Measurements from ENCODE around the gene ARHGAP23.

ARHGAP23 gene

GRCh38 chr17:38457577-38458371, 29.5 kb downstream of the ARHGAP23 start:
- Histone ChIP-seq H3K27me3 (replicated peaks; ENCODE audit: control insufficient read depth, insufficient read depth, low read length) (no peaks in the 10 kb centered on the region), H3K36me3 (ENCODE audit: control insufficient read depth, insufficient read depth, low read length, severe bottlenecking) (peaks cover 23% of the 10 kb centered on the region), H3K4me3 (ENCODE audit: low read length) (no peak overlapping the region), H3K4me1 (ENCODE audit: control insufficient read depth, insufficient read depth, low read length) (peaks cover 17% of the 10 kb centered on the region), H3K9me3 (ENCODE audit: control insufficient read depth, low read length) (no peaks in the 10 kb centered on the region), H3K9ac (ENCODE audit: low read length) (no peak overlapping the region)
- DNase-seq (ENCODE audit: low read depth): no peak

DNA sequence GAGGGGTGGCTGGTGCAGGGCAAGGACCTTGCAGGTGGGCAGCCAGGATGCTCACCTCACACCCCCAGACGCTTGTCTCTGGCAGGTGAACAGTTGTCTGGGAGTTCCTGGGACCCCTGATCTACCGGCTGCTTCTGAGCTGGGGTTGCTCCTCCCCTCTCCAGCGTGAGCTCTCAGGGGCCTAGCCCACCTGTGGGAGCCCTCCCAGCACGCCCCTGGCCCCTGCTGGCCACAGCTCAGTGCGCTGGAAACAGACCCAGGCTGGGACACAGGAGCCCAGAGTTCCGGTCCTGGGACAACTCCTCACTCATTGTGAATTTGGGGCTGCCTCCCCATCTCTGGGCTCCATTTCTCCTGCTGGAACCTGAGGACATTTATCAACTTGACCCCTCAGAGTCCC, 30.3 kb downstream of the ARHGAP23 start:
- no peaks in the 10 kb centered on the region for H3K9me3 ChIP-seq (ENCODE audit: control insufficient read depth, low read length)
- peaks cover 19% of the 10 kb centered on the region for H3K4me1 ChIP-seq (ENCODE audit: control insufficient read depth, insufficient read depth, low read length)
- H3K4me3 ChIP-seq (ENCODE audit: low read length): no peak overlapping the region
- H3K27me3 ChIP-seq (replicated peaks; ENCODE audit: control insufficient read depth, insufficient read depth, low read length): no peaks in the 10 kb centered on the region
- no peak for DNase-seq (ENCODE audit: low read depth)
- H3K36me3 ChIP-seq (ENCODE audit: control insufficient read depth, insufficient read depth, low read length, severe bottlenecking): peaks cover 27% of the 10 kb centered on the region
- no peak overlapping the region for H3K9ac ChIP-seq (ENCODE audit: low read length)

DNA sequence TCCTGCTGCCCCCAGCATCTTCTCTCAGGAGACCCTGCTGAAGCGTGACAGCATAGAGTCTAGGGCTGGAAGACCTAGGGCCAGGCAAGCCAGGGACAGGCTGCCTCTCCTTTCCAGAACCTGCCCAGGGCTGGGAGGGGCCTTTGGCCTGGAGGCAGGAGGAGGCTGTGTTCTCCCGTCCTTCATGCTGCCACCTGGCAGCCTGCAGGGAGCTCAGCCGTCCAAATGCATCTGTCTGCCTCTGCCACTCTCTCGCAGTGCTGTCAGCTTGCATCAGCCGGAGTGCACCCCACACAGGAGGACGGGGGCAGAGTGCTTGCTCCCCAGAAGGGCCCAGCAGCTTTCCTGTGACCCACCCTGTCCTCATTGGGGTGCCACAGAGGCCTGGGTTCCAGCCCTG, 31.3 kb downstream of the ARHGAP23 start:
- Histone ChIP-seq H3K9ac (ENCODE audit: low read length) (no peak overlapping the region), H3K27me3 (replicated peaks; ENCODE audit: control insufficient read depth, insufficient read depth, low read length) (no peaks in the 10 kb centered on the region), H3K9me3 (ENCODE audit: control insufficient read depth, low read length) (no peaks in the 10 kb centered on the region), H3K4me1 (ENCODE audit: control insufficient read depth, insufficient read depth, low read length) (peaks cover 23% of the 10 kb centered on the region), H3K4me3 (ENCODE audit: low read length) (no peak overlapping the region), H3K36me3 (ENCODE audit: control insufficient read depth, insufficient read depth, low read length, severe bottlenecking) (peaks cover 27% of the 10 kb centered on the region)
- DNase-seq (ENCODE audit: low read depth): no peak

DNA sequence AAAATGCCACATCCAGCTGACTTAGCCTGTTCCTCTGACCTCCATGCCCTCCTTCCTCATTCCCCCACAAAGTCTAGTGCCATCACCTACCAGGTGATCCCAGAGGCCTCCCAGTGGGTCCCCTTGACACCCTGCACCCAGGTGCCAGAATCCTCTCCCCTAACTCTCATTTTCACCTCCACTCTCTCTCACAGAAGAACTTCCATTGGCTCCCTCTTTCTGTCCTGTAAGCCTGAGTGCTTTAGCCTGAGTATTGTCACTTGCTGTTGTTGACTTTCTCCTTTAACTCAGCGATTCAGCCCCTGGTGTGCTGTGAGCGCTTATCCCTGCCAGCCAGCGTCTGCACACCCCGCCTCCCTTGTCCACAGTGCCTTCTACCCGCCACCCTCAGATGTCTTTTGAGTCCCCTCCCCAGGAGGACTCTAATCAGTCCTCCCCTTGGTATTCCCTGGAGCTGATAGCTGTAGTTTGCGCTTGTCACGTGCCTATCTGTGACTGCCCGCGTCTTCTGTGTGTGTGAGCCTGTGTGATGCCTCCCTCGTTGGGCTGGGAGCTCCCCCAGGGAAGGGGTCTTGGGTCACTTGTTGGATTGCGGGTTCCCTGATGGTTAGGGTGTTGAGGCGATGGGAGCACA, 31.9 kb downstream of the ARHGAP23 start:
- no peak for DNase-seq (ENCODE audit: low read depth)
- peaks cover 18% of the 10 kb centered on the region for H3K4me1 ChIP-seq (ENCODE audit: control insufficient read depth, insufficient read depth, low read length)
- no peak overlapping the region for H3K4me3 ChIP-seq (ENCODE audit: low read length)
- H3K27me3 ChIP-seq (replicated peaks; ENCODE audit: control insufficient read depth, insufficient read depth, low read length): no peaks in the 10 kb centered on the region
- no peak overlapping the region for H3K9ac ChIP-seq (ENCODE audit: low read length)
- H3K36me3 ChIP-seq (ENCODE audit: control insufficient read depth, insufficient read depth, low read length, severe bottlenecking): peaks cover 27% of the 10 kb centered on the region
- H3K9me3 ChIP-seq (ENCODE audit: control insufficient read depth, low read length): no peaks in the 10 kb centered on the region

DNA sequence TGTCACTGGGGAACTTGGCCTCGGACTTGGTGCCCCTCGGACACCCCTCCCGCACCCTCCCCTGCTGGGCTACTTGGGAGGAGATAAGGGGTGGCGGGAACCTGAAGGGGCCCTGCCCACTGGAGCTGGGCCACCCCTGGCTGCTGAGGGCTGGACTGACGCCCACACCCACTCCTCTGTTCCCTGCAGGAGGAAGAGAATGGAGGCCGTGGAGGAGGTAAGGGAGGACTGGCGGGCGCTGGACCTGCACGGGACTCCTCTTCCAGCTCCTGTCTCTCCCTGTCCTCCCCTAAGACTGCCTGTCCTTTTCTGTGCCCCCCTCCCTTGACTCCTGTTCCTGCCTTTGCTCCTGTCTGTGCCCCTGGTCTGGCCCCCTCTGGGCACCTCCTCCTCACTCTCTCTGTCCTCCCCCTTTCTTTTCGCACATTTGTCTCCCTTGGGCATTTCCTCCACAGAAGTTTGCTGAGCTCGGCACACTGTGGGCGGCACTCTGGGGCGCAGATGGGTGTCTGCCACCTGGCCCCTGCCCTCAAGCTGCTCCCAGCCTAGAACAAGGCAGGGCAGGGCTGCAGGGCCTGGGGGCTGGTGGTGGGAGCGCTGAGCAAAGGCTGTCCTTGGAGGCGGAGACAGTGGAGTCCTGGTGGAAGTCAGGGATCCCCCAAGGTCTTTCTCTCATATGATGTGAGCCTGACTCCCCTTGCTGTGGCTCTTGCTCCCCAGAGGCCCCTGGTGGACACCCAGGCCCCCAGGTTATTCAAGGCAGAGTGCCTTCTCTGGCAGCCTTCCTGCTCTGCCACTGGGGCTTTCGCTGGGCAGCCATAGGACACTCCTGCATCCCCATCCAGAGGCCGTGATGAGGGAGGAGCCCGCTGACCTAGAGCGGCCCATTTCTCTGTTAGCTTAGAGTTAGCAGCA, 32.7 kb downstream of the ARHGAP23 start:
- H3K36me3 ChIP-seq (ENCODE audit: control insufficient read depth, insufficient read depth, low read length, severe bottlenecking): peaks cover 27% of the 10 kb centered on the region
- H3K9me3 ChIP-seq (ENCODE audit: control insufficient read depth, low read length): no peaks in the 10 kb centered on the region
- H3K4me3 ChIP-seq (ENCODE audit: low read length): no peak overlapping the region
- peaks cover 24% of the 10 kb centered on the region for H3K4me1 ChIP-seq (ENCODE audit: control insufficient read depth, insufficient read depth, low read length)
- no peak for DNase-seq (ENCODE audit: low read depth)
- H3K27me3 ChIP-seq (replicated peaks; ENCODE audit: control insufficient read depth, insufficient read depth, low read length): no peaks in the 10 kb centered on the region
- H3K9ac ChIP-seq (ENCODE audit: low read length): no peak overlapping the region

GRCh38 chr17:38461683-38462082, 33.4 kb downstream of the ARHGAP23 start:
- no peaks in the 10 kb centered on the region for H3K27me3 ChIP-seq (replicated peaks; ENCODE audit: control insufficient read depth, insufficient read depth, low read length)
- no peak overlapping the region for H3K9ac ChIP-seq (ENCODE audit: low read length)
- no peak overlapping the region for H3K4me3 ChIP-seq (ENCODE audit: low read length)
- no peak for DNase-seq (ENCODE audit: low read depth)
- no peaks in the 10 kb centered on the region for H3K9me3 ChIP-seq (ENCODE audit: control insufficient read depth, low read length)
- peaks cover 28% of the 10 kb centered on the region for H3K4me1 ChIP-seq (ENCODE audit: control insufficient read depth, insufficient read depth, low read length)
- H3K36me3 ChIP-seq (ENCODE audit: control insufficient read depth, insufficient read depth, low read length, severe bottlenecking): peaks cover 28% of the 10 kb centered on the region

GRCh38 chr17:38463451-38463858, 35.2 kb downstream of the ARHGAP23 start:
- no peak for DNase-seq (ENCODE audit: low read depth)
- Histone ChIP-seq H3K4me1 (ENCODE audit: control insufficient read depth, insufficient read depth, low read length) (peaks cover 28% of the 10 kb centered on the region), H3K27me3 (replicated peaks; ENCODE audit: control insufficient read depth, insufficient read depth, low read length) (no peaks in the 10 kb centered on the region), H3K9me3 (ENCODE audit: control insufficient read depth, low read length) (no peaks in the 10 kb centered on the region), H3K4me3 (ENCODE audit: low read length) (no peak overlapping the region), H3K36me3 (ENCODE audit: control insufficient read depth, insufficient read depth, low read length, severe bottlenecking) (peaks cover 38% of the 10 kb centered on the region), H3K9ac (ENCODE audit: low read length) (no peak overlapping the region)

DNA sequence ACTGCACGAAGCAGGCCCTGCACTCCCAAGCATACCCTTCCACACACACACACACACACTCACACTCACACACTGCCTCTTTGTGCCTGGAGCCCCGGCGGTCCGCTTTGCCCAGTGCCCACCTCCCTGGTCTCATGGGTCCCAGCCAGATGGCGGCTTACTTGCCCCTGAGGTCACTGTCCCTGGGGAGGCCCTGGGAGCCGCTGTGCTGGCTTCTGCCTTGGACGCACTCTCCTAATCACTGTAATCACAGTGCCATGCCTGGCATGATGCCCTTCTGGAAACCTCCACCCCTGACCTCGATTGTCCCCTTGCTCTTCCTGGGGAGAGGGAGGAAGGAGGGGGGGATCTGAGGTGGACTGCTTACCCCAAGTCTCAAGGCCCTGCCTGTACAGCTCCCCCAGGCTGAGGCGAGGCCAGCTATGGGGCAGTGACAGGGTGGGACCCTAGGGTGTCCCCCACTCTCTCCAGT, 36.0 kb downstream of the ARHGAP23 start:
- peak; percentile 68 for DNase-seq (ENCODE audit: low read depth)
- Histone ChIP-seq H3K27me3 (replicated peaks; ENCODE audit: control insufficient read depth, insufficient read depth, low read length) (no peaks in the 10 kb centered on the region), H3K4me3 (ENCODE audit: low read length) (peak overlapping the region; percentile 78), H3K9me3 (ENCODE audit: control insufficient read depth, low read length) (no peaks in the 10 kb centered on the region), H3K4me1 (ENCODE audit: control insufficient read depth, insufficient read depth, low read length) (peaks cover 28% of the 10 kb centered on the region), H3K9ac (ENCODE audit: low read length) (peak overlapping the region; percentile 84), H3K36me3 (ENCODE audit: control insufficient read depth, insufficient read depth, low read length, severe bottlenecking) (peaks cover 36% of the 10 kb centered on the region)

DNA sequence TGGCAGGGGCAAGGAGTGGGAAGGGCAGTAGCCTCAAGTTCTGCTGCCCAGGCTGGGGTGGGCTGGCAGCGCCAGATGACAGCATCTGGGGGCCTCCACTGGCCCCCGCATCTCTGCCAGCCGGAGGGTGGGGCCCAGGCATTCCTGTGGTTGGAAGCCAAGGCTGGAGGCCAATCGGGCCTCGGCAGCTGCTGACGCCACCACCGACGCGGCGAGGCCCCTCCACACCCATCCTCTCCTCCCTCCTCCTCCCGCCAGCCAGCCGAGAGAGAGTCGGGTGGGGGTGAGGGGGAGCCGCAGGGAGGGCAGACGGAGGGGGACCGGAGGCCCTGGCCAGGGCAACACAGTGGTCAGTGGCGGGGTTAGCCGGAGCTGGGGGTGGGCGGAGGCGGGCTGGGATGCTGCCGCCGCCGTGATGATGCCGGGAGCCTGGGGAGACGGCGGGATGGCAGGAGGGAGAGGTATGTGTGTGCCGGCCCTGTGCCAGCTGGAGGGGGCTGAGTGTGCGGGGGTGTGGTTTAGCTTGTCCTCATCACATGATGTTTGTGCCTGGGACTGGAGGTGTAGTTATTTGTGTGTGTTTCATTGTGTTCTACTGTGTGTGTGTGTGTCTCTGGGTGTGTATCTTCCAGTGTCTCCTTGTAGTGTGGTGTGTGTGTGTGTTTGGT, 36.6 kb downstream of the ARHGAP23 start:
- peak overlapping the region; percentile 84 for H3K9ac ChIP-seq (ENCODE audit: low read length)
- no peaks in the 10 kb centered on the region for H3K9me3 ChIP-seq (ENCODE audit: control insufficient read depth, low read length)
- peak overlapping the region; percentile 78 for H3K4me3 ChIP-seq (ENCODE audit: low read length)
- peaks cover 28% of the 10 kb centered on the region for H3K4me1 ChIP-seq (ENCODE audit: control insufficient read depth, insufficient read depth, low read length)
- peaks cover 32% of the 10 kb centered on the region for H3K36me3 ChIP-seq (ENCODE audit: control insufficient read depth, insufficient read depth, low read length, severe bottlenecking)
- DNase-seq (ENCODE audit: low read depth): peak; percentile 97
- no peaks in the 10 kb centered on the region for H3K27me3 ChIP-seq (replicated peaks; ENCODE audit: control insufficient read depth, insufficient read depth, low read length)

GRCh38 chr17:38465391-38466345, 37.4 kb downstream of the ARHGAP23 start:
- H3K36me3 ChIP-seq (ENCODE audit: control insufficient read depth, insufficient read depth, low read length, severe bottlenecking): peaks cover 29% of the 10 kb centered on the region
- DNase-seq (ENCODE audit: low read depth): peak; percentile 83
- no peaks in the 10 kb centered on the region for H3K27me3 ChIP-seq (replicated peaks; ENCODE audit: control insufficient read depth, insufficient read depth, low read length)
- peak overlapping the region; percentile 84 for H3K9ac ChIP-seq (ENCODE audit: low read length)
- H3K9me3 ChIP-seq (ENCODE audit: control insufficient read depth, low read length): no peaks in the 10 kb centered on the region
- peaks cover 32% of the 10 kb centered on the region for H3K4me1 ChIP-seq (ENCODE audit: control insufficient read depth, insufficient read depth, low read length)
- H3K4me3 ChIP-seq (ENCODE audit: low read length): peak overlapping the region; percentile 78
